ENCODE measurements around the gene NOP9.

NOP9 gene

DNA sequence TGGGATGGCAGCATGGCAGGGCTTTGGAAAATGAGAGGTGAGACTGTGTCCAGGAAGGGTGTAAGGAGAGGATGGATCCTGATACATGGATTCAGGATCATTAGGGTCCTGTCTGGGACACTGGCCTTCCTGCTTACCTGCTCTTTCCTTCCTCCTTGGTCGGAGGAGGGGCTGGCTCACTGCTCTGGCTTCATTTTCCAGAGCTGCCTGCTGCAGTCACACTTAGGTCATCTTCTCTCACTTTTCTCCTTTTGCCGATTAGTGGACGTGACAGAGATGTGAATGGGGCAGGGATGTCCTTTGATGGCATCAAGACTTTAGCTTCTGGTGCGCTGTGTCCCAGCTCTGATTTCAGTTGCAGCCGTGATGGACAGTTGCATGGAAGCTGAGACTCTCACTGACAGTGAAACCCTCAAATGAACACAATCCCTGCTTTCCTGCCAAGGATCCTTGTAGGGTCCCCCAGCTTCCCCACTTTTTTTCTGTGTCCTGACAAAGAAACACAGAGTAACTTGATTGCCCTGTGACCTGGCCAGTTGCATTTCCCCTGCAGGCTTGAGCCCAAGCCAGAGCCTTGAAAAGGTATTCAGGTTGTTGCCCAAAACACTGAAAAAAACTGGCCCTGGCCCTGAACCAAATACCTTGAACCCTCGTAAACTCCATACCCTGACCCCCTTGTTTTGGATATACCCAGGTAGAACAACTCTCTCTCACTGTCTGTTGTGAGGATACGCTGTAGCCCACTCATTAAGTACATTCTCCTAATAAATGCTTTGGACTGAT, 8.9 kb downstream of the NOP9 start:
- DNase-seq (ENCODE audit: low spot score): no peak

DNA sequence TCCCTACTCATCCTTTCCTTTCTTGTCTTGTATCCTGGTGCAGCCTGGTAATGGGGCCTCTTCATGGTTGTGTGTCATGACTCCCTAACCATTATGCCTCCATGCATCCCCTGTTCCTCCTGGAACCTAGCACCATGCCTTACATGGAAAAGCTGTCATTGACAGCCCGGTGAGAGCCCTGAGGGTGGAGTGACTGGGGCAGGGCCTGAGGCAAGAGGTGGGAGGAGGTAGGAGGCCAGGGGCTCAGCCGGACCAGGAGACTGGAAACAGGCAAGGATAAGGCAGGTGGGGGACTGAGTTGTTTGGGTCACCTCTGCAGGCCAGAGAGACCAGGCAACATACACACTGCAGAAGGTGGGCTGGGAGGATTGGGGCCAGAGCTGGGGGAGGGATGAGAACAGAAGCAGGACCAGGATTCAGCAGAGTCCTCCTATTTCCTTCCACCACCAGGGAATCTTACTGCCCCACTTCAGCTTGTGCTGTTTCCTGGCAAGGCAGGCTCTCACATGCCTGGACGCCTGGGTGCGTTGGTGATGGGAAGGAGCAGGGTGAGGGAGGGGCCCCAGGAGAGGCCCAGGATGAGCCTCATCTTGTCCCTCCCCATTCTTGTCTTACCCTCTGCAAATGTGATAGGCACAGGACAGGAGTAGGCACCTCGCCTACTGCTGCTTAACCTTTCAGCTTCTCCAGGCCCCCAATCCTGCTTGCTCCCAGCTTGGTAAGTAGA, 10.1 kb downstream of the NOP9 start, which contains the start of gene LTB4R2:
LTB4R2 (plus strand) TSS at position 603 of the 727 bp plus-strand sequence. CDS start 525 bp downstream, outside the sequence.
- DNase-seq (ENCODE audit: low spot score): no peak

DNA sequence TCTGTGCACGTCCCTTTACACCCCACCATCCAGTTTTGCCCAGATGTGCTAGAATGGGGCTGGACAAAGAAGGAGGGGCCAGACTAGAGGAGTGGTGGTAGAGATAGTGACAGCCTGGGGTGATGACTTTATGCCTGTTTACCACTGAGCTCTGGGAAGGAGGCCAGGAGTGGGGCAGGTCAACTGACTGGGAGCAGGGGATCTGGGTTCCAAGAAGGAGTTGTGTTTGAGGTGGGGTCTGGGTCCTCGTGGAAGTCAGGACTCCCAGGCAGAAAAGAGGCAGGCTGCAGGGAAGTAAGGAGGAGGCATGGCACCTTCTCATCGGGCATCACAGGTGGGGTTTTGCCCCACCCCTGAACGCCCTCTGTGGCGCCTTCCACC, 10.6 kb downstream of the NOP9 start:
- no peak for DNase-seq (ENCODE audit: low spot score)

DNA sequence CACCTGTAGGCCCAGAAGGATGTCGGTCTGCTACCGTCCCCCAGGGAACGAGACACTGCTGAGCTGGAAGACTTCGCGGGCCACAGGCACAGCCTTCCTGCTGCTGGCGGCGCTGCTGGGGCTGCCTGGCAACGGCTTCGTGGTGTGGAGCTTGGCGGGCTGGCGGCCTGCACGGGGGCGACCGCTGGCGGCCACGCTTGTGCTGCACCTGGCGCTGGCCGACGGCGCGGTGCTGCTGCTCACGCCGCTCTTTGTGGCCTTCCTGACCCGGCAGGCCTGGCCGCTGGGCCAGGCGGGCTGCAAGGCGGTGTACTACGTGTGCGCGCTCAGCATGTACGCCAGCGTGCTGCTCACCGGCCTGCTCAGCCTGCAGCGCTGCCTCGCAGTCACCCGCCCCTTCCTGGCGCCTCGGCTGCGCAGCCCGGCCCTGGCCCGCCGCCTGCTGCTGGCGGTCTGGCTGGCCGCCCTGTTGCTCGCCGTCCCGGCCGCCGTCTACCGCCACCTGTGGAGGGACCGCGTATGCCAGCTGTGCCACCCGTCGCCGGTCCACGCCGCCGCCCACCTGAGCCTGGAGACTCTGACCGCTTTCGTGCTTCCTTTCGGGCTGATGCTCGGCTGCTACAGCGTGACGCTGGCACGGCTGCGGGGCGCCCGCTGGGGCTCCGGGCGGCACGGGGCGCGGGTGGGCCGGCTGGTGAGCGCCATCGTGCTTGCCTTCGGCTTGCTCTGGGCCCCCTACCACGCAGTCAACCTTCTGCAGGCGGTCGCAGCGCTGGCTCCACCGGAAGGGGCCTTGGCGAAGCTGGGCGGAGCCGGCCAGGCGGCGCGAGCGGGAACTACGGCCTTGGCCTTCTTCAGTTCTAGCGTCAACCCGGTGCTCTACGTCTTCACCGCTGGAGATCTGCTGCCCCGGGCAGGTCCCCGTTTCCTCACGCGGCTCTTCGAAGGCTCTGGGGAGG, 11.3 kb downstream of the NOP9 start, which contains the start of gene LTB4R:
LTB4R (plus strand) TSS at position 857 of the 959 bp plus-strand sequence. CDS start 4,150 bp downstream, outside the sequence.
- DNase-seq (ENCODE audit: low spot score): peak; percentile 68

DNA sequence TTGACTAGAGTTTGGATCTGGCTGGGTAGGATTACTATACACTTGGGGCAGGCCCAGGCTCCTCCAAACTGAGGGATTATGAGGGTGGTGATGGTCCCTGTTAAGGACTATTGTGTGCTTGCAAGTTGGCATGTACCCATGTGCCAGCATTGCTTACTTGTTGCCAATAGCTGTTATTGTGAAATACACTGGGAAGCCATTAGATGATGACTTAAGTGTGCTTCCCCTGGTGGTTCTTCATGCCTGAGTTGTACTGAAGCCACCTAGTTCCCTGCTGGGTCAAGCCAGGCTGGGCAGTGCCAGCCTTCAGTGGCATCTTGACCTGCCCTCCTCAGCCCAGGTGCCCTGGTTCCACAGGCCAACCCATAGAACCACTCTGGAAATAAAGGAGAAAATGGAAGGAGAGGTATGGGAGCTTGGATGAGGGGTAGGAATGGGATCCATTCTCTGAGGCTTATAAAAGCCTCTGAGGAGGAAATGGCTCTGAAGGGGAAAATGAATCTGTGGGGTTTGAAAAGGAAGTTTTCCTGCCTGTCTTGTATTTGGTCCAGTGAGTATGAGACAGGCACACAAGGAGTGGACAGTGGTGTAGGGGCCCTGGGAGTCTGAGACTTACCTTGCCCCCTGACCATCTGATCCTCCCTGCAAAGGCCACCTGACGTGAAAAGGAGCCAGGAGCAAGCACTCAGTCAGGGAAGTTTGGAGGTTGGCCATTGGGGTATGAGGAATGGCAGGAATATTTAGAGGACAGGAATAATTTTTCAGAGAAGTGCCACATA, 12.4 kb downstream of the NOP9 start:
- no peak for DNase-seq (ENCODE audit: low spot score)

DNA sequence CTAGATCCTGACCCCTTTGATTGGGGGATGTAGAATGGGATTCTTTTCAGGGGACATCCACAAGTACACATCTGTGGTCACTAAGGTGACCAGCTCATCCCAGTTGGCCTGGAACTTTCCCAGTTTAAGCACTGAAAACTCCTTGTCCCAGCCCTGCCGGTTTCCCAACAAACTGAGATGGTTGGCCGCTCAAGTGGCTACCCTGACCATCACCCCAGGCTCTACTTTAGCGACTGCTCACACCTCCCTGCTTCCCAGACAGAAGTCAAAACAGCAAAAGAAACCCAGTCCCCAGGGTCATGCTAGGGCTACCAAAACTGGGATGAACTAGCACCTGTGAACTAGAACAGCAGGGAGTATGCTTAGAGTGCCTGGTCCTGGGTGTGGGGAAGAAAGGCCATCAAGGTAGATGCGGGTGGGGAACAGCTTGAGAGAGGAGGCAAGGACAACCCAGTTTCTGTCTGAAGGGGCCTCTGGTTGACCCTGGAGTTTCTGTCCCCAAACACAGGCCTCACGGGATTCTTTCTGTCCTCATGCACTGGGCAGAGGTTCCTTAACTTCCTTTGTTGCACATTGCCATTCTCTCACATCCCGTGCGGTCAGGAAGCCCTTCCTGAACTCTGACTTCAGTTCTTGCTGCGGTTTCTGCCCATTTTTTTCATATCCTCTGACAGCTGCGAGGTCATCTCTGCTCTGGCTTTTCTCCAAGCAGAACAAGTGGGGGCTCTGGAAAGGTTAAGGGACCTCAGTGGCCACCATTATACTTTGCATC, 13.3 kb downstream of the NOP9 start:
- DNase-seq (ENCODE audit: low spot score): peak; percentile 70

DNA sequence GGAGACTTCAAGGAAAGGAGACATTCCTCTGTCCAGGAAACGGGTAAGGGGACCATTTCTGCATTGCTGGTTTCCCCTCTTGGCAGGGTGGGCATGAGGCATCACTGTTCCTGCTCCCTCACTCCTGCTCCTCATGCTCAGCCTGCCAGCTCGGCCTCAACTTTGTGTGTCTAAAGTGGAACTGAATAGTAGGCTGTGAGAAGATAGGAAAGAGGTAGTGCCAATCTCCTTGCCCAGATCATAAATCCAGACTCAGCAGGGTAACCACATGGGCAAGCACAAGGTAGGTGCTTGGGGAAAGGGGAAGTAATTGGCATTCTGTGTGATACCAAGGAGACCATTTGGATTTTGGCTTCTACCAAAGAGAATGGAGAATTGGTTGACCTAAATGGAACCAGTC, 14.3 kb downstream of the NOP9 start:
- DNase-seq (ENCODE audit: low spot score): no peak

DNA sequence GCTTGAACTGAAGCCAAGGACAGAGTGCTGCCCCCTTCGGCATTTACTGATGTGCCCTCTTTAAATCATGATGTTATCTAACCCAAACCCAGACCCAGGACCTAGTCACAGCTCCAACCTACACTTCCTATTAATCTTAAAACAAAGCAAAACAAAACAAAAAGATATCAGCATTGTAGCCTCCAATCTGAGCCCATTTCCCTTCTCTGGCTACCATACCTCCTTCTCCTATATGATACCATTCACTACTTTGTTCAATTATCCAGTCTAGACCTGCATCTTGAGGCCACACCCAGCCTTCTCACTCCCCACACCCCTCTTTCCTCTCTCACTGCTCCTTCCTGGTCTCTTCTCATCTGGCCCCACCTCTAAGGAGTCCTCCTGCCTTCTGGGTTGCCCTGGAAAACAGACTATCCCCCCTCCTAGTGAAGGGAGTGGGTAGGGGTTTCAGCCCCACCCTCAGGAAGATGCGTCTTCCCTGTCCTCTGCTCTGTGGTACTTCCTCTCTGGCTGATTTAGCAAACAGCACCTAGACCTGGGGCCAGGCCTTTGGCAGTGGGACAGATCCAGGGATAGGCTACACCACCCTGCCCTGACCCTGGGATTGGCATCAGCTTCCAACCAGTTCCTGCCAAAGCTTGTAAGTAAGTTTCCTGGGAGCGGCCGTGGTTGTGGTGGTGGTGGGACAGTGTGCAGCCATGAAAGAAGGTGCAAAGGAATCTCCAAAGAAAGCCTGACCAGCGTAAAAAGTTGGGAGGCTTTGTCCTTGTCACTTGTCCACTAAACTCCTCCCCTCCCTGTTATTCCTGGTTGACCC, 14.9 kb downstream of the NOP9 start:
- no peak for DNase-seq (ENCODE audit: low spot score)

DNA sequence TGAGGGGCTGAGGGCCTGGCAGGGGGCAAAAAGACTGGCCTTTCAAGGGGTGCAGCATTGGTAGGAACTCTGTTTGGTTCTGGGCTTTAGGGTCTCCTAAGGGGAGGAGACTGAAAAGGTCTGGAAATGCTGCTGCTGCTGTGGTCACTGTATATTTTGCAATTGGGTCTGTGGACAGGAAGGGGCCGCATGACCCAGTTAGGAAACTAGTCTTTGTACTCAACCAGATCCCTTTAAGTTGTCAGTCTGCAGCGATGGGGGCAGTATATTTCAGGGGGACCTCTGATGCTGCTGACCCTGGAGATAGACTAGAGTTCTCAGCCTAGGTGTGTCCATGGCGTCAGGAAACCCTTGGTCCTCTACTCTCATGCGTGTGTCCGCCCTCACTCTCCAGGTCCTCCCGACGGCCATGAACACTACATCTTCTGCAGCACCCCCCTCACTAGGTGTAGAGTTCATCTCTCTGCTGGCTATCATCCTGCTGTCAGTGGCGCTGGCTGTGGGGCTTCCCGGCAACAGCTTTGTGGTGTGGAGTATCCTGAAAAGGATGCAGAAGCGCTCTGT, 15.7 kb downstream of the NOP9 start:
- DNase-seq (ENCODE audit: low spot score): no peak

DNA sequence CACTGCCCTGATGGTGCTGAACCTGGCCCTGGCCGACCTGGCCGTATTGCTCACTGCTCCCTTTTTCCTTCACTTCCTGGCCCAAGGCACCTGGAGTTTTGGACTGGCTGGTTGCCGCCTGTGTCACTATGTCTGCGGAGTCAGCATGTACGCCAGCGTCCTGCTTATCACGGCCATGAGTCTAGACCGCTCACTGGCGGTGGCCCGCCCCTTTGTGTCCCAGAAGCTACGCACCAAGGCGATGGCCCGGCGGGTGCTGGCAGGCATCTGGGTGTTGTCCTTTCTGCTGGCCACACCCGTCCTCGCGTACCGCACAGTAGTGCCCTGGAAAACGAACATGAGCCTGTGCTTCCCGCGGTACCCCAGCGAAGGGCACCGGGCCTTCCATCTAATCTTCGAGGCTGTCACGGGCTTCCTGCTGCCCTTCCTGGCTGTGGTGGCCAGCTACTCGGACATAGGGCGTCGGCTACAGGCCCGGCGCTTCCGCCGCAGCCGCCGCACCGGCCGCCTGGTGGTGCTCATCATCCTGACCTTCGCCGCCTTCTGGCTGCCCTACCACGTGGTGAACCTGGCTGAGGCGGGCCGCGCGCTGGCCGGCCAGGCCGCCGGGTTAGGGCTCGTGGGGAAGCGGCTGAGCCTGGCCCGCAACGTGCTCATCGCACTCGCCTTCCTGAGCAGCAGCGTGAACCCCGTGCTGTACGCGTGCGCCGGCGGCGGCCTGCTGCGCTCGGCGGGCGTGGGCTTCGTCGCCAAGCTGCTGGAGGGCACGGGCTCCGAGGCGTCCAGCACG, 16.4 kb downstream of the NOP9 start:
- DNase-seq (ENCODE audit: low spot score): no peak

DNA sequence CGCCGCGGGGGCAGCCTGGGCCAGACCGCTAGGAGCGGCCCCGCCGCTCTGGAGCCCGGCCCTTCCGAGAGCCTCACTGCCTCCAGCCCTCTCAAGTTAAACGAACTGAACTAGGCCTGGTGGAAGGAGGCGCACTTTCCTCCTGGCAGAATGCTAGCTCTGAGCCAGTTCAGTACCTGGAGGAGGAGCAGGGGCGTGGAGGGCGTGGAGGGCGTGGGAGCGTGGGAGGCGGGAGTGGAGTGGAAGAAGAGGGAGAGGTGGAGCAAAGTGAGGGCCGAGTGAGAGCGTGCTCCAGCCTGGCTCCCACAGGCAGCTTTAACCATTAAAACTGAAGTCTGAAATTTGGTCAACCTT, 16.9 kb downstream of the NOP9 start:
- no peak for DNase-seq (ENCODE audit: low spot score)

DNA sequence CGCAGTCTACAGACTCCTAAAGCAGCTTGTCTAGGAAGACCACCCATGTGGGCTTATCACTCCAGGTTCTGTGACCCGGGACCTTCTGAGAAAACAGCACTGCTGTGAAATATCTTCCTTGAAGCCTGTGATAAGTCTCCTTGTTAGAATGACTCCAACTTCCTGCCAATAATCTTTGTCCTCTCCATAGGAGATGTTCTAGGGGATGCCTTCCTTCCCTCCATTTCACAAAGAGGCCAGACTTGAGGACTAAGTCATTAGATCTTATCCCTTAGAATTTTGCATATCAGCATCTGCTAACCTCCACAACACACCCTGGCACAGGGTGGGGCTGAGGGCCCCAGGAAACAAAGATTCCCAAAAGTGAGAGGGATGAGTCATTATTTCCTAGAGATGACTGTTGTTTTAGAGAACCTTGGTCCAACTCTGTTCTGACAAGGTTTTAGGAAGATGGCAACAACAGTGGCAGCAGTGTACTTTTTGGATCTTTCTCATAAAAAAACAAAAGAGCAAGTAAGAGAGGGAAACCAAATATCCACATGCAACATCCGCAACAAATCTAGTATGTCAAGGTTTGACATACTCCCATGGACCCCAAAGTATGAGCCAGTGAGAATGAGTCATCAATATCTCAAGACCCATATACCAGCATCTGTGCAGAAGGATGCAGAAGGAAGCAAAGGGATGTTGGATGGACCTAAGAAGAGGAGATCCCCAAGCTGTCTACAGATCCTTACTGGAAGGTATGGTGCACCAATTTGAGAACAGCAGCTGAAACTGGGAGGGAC, 17.7 kb downstream of the NOP9 start:
- DNase-seq (ENCODE audit: low spot score): no peak

DNA sequence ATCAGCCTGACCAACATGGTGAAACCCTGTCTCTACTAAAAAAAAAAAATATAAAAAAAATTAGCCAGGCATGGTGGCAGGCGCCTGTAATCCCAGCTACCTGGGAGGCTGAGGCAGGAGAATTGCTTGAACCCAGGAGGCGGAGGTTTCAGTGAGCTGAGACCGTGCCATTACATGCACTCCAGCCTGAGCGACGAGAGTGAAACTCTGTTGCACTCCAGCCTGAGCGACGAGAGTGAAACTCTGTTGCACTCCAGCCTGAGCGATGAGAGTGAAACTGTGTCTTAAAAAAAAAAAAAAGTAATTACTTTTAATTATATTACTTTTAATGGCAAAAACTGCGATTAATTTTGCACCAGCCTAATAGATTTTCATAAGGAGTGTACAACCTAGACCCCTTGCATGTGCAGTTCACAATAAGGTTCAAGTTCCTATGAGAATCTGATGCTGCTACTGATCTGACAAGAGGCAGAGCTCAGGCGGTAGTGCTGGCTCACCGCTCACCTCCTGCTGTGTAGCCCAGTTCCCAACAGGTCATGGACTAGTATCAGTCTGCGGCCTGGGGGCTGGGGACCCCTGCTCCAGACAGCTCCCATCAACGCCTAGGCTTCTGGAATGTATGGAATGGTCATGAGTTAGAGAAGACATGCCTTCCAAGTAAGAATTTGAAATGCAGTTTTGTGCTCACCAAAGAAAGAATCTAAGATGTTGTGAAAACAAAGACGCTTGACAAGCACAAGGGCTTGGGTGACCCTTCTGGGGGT, 21.7 kb downstream of the NOP9 start:
- DNase-seq (ENCODE audit: low spot score): no peak

DNA sequence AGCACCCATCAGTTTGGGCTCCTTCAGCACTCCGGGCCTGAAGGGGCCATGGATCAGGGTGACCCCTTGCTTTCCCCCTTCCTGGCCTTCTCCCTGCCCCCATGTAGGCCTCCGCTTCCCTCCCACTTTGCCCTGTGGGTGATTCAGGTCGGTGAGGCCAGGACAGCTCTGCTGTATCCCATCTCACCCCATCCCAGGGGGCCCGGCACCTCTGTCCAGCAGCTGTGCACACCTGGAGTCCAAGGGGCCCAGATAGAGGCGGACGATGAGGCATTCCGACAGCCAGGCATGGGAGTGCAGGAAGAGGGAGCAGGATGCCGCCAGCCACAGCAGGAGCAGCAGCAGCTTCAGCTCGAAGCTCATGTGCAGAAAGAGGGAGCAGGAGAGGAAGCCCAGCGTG, 23.0 kb downstream of the NOP9 start:
- no peak for DNase-seq (ENCODE audit: low spot score)

DNA sequence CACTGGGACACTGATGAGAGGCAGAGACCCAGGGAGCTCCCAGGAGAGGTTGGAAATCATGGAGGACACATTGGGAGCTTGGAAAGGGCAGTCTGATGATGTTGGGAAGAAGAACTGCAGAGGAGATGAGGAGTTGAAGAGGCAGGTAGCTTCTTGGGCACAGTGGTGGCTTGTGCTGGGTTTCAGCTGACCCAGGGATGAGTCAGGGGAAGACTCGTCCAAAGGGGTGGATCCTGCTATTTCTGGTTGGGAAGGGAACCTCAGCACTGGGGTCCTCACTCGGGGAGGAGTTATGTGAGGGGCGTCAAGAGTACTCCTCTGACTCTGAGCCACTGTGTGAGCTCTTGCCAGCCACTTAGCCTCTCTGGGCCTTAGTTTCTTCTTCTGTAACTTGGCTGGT, 23.7 kb downstream of the NOP9 start:
- DNase-seq (ENCODE audit: low spot score): no peak

DNA sequence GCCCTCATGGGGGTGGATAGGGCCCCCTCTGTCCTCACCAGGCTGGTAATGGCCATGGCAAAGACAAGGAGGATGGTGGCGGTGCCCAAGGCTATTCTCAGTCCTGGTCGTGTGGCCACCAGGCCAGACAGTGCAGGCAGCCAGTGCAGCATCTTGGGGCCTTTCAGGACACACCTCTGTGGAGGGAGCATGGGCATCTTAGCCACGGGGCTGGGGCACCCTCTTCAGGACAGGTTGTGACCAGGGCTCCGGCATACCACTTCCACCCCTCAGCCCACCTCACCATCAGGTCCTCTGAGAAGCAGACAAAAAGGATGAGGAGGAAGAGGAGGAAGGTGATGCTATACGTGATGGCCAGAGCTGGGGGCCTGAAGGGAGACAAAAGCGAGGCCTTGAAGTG, 24.4 kb downstream of the NOP9 start:
- no peak for DNase-seq (ENCODE audit: low spot score)

DNA sequence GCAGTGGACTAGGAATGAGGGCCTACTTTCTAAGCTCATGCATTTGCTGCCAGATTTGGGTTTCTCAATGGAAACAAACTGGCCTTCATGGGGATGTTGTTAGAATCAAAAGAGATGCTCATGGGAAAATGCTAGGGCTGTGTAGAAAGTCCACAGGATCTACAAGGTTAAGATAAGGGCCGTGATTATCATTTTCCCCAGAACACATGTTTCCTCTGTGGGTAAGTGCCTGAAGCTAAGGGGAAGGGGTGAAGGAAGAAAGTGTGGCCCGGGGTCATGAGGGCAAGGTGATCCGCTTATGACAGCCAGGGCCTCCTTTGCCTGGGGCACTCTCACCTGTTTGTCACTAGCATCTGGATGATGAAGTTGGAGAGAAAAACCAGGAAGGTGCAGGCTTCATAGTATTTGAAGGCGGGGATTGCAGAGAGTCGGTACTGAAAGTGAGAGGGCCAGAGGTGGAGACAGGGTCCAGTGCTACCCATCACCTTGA, 25.4 kb downstream of the NOP9 start:
- DNase-seq (ENCODE audit: low spot score): no peak

All from activated CD4-positive, alpha-beta T cell treated with anti-CD3 and anti-CD28 coated beads, Interleukin-2, Interleukin-4, amounts not matched to agents 100 ng/mL and 50 ng/mL, durations not matched to agents 16 hours and 8 hours (primary cell).